ACC112 (cell line): ENCODE data around the gene SEMA4C.

Experiments used
- H2AFZ ChIP-seq: fragments of 200-600 bp; sonication (generic); one replicate; pipeline ENCODE4 v1.6.0; 2017; ENCODE audit warnings: antibody characterized with exemption, low read length; ENCODE audit not compliant: unreplicated experiment
- H3K27ac ChIP-seq: fragments of 200-600 bp; sonication (generic); 2 replicates; pipeline ENCODE4 v1.5.1; 2014; ENCODE audit warnings: low read depth, mild to moderate bottlenecking, antibody characterized with exemption, low read length, moderate library complexity
- H3K27me3 ChIP-seq: fragments of 200-600 bp; sonication (generic); 2 replicates; pipeline ENCODE4 v1.6.1; 2014; ENCODE audit warnings: mild to moderate bottlenecking, antibody characterized with exemption, low read length, moderate library complexity, mixed read lengths; ENCODE audit not compliant: insufficient read depth
- H3K36me3 ChIP-seq: fragments of 200-600 bp; sonication (generic); 2 replicates; pipeline ENCODE4 v1.6.1; 2016; ENCODE audit warnings: mild to moderate bottlenecking, antibody characterized with exemption, low read length, moderate library complexity, mixed read lengths; ENCODE audit not compliant: insufficient read depth
- H3K4me1 ChIP-seq: fragments of 200-600 bp; sonication (generic); one replicate; pipeline ENCODE4 v1.6.1; 2016; ENCODE audit warnings: low read length, mixed read lengths; ENCODE audit not compliant: insufficient read depth, unreplicated experiment, control insufficient read depth
- H3K4me3 ChIP-seq: fragments of 200-600 bp; sonication (generic); 2 replicates; pipeline ENCODE4 v1.5.1; 2014; ENCODE audit warnings: mild to moderate bottlenecking, low read depth, low read length
- H3K79me2 ChIP-seq: fragments of 200-600 bp; sonication (generic); one replicate; pipeline ENCODE4 v1.6.0; 2016; ENCODE audit warnings: low read length; ENCODE audit not compliant: control insufficient read depth, unreplicated experiment, insufficient read depth

SEMA4C gene

DNA sequence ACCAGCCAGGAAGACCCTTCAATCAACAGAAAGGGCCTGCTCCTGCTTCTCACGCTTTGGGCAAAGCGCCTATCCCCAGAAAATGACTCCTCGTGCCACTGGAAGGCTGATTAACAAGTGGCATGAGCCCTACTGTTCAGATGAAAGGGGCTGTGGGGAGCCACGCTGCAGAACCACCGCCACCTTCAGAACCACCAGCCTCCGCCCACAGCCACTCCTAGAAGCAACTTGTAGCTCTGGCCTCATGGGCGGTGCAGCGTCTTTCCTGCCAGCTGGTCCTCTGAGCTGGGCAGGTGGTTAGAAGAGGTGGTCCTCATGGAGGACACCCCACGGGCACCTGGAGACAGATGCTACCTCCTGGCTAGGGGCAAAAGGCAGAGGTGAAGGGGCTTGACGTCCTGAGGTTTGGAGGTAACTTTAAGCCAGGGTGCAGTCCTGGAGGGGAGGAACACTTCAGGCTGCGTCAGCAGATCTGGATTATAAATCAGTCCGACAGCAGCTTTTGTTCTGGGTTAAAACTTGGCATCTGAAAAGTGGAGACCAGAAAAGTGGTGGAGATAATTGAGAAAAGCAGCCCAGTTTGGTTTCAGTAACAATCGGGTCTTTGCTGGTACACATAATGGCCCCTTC is 861 bp upstream of the SEMA4C start:
- Histone ChIP-seq H3K4me3 (peak overlapping the region; percentile 99), H3K36me3 (no peaks in the 10 kb centered on the region), H2AFZ (no peak overlapping the region), H3K4me1 (peaks cover 30% of the 10 kb centered on the region), H3K27me3 (peaks cover 9% of the 10 kb centered on the region; the same call in 1 of the 2 replicates), H3K79me2 (peaks cover 23% of the 10 kb centered on the region), H3K27ac (no peak overlapping the region)

- Histone ChIP-seq H3K79me2 (peaks cover 23% of the 10 kb centered on the region), H2AFZ (peak overlapping the region; percentile 80), H3K27ac (peak overlapping the region; percentile 52; the same call in 1 of the 2 replicates), H3K4me3 (peak overlapping the region; percentile 99), H3K4me1 (peaks cover 30% of the 10 kb centered on the region), H3K36me3 (peaks cover 5% of the 10 kb centered on the region; the same call in 1 of the 2 replicates), H3K27me3 (peaks cover 9% of the 10 kb centered on the region; the same call in 1 of the 2 replicates)
Observed at GRCh38 chr2:96869281-96869821, 529 bp downstream of the SEMA4C start.

GRCh38 chr2:96868555-96869280 is 1.2 kb downstream of the SEMA4C start:
- Histone ChIP-seq H3K4me3 (peak overlapping the region; percentile 99), H3K36me3 (peaks cover 9% of the 10 kb centered on the region; the same call in 1 of the 2 replicates), H3K4me1 (peaks cover 25% of the 10 kb centered on the region), H3K79me2 (peaks cover 23% of the 10 kb centered on the region), H3K27ac (peak overlapping the region; percentile 52), H3K27me3 (peaks cover 9% of the 10 kb centered on the region; the same call in 1 of the 2 replicates), H2AFZ (peak overlapping the region; percentile 80)

DNA sequence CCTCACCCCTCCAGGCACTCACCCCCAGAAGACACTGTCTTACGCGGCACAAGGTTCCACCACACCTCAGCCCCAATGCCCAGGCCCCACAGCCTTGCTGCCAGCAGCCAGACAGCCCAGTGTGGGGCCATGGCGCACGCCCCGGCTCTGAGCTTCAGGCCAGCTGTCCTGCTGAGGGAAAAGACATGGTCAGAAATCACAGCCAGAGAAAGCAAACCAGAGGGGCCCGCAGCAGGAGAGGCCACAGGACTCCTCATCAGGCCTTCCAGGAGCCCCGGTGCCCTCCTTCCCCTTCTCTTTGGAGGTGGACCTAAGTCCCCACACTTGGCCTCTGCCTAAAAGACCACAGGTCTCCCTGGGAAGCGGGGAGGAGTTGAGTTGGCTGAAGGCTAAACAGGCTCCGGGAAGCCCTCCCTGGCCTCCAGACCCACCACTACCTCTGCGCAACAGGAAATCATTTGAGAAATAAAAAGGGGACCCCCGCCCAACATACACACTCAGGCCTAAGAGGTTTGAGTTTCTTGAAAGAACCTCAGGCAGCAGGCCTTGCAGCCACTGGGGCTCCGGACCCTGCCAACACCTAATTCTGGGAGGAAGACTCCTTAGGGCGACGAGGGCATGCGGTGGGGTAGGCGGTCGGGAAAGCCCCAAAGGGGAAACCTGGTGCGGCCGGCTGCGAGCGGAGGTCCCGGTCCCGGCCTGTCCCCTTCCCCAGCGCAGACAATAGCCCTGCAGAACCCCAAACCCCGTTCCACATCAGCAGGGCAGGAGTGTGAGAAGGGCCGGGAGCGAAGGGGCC is 1.9 kb downstream of the SEMA4C start:
- Histone ChIP-seq H3K4me3 (peak overlapping the region; percentile 99), H3K27ac (peak overlapping the region; percentile 52), H3K4me1 (peaks cover 18% of the 10 kb centered on the region), H2AFZ (peak overlapping the region; percentile 18), H3K27me3 (peaks cover 9% of the 10 kb centered on the region; the same call in 1 of the 2 replicates), H3K36me3 (peaks cover 13% of the 10 kb centered on the region; the same call in 1 of the 2 replicates), H3K79me2 (peaks cover 23% of the 10 kb centered on the region)

GRCh38 chr2:96866986-96867755 is 2.7 kb downstream of the SEMA4C start:
- H3K4me1 ChIP-seq: peaks cover 13% of the 10 kb centered on the region
- no peak overlapping the region for H3K27ac ChIP-seq
- peak overlapping the region; percentile 99 for H3K4me3 ChIP-seq
- peaks cover 13% of the 10 kb centered on the region; the same call in 1 of the 2 replicates for H3K36me3 ChIP-seq
- peaks cover 9% of the 10 kb centered on the region; the same call in 1 of the 2 replicates for H3K27me3 ChIP-seq
- H2AFZ ChIP-seq: no peak overlapping the region
- peaks cover 23% of the 10 kb centered on the region for H3K79me2 ChIP-seq

- Histone ChIP-seq H2AFZ (no peak overlapping the region), H3K36me3 (peaks cover 13% of the 10 kb centered on the region; the same call in 1 of the 2 replicates), H3K27me3 (peaks cover 9% of the 10 kb centered on the region; the same call in 1 of the 2 replicates), H3K79me2 (peaks cover 23% of the 10 kb centered on the region), H3K4me1 (peaks cover 13% of the 10 kb centered on the region), H3K4me3 (peak overlapping the region; percentile 12; the same call in 1 of the 2 replicates), H3K27ac (no peak overlapping the region)
Observed at GRCh38 chr2:96866586-96866985, 3.3 kb downstream of the SEMA4C start.

DNA sequence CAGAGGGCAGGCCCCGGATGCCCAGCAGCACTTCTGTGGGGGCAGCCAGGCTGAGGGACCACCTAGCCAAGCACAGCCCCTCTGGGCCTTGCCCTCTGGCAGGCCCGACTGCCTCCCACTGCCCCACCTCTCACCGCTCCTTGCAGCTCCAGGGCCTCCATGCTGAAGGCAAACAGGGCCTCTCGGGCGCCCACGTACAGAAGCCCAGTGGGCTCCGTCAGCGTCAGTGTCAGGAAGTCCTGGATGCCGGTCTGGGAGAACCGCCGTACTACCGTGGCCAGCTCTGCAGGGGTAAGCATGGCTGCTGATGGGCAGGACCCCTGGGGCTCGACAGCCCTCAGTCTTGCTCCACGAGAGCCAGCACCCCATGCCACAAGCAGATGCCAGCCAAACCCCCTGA is 3.7 kb downstream of the SEMA4C start:
- Histone ChIP-seq H3K4me3 (0 out of 2 replicates have a peak overlapping the region, but pooled peaks have one; percentile 12), H3K79me2 (peaks cover 23% of the 10 kb centered on the region), H3K27ac (no peak overlapping the region), H3K27me3 (peaks cover 9% of the 10 kb centered on the region; the same call in 1 of the 2 replicates), H3K4me1 (peaks cover 13% of the 10 kb centered on the region), H2AFZ (no peak overlapping the region), H3K36me3 (peaks cover 13% of the 10 kb centered on the region; the same call in 1 of the 2 replicates)

DNA sequence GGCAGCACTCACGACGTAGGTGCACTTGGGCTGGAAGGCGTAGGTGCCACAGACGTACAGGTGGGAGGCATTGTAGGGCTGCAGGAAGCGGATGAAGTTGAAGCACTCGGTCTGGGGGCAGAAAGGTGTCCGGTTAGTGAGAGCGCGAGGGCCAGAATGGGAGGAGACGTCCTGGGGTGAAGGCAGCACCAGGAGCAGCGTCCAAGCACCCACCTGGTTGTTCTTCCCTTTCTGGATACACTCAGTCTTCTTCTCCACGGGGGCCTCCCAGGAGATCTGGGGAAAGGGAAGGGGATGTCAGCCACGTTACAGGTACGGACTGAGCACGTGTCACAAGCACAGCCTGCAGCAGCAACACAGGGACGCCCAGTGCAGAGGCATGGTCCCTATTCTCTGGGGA is 4.2 kb downstream of the SEMA4C start:
- Histone ChIP-seq H3K4me3 (no peak overlapping the region), H3K27me3 (peaks cover 6% of the 10 kb centered on the region; the same call in 1 of the 2 replicates), H3K4me1 (peaks cover 13% of the 10 kb centered on the region), H2AFZ (no peak overlapping the region), H3K36me3 (peaks cover 13% of the 10 kb centered on the region; the same call in 1 of the 2 replicates), H3K27ac (no peak overlapping the region), H3K79me2 (peaks cover 23% of the 10 kb centered on the region)

DNA sequence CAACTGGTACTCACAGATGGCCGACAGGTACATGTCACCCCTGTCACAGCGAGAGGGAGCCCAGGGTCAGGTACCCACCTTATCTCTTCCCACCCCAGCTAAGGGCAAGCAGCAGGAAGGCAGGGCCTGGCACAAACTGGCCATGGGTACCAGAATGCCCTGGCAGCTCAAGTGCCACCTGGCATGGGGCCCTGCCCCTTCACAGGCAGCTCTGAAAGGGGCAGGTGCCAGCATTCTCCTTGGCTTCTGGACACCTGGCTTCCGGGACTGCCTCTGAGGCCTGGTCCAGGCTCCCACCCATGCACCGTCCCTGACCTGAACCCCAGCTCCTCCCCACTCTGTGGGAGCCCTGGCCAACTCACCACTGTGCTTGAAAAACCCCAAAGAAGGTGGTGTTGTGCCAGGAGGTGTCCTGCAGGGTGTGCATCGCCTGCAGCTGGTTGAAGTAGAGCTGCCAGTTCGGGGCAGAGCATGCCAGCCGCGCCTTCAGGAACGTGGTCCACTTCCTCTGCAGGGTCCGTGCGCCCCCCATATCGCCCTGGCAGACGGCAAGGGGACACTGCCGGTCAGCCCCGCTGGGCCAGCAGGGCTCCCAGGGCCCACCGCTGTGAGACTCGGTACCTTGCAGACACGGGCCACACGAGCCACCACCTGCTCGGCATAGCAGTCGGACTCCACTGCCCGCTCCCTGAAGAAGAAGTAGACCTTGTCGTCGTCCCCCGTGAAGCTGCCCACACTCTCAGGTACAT is 5.4 kb downstream of the SEMA4C start:
- no peaks in the 10 kb centered on the region for H3K27me3 ChIP-seq
- no peak overlapping the region for H2AFZ ChIP-seq
- H3K4me1 ChIP-seq: peaks cover 13% of the 10 kb centered on the region
- no peak overlapping the region for H3K4me3 ChIP-seq
- H3K79me2 ChIP-seq: peaks cover 23% of the 10 kb centered on the region
- no peak overlapping the region for H3K27ac ChIP-seq
- H3K36me3 ChIP-seq: peaks cover 13% of the 10 kb centered on the region; the same call in 1 of the 2 replicates
